Lower leg skin (tissue), 4 donors: ENCODE measurements around the gene DCLRE1B. TPM values are rescaled to one million over a fixed set of nuclear protein-coding genes. Genes with fewer than 3 reads are reported as not detected.

ENCODE experiments used
- DNase-seq, 2 donors: peaks; one replicate each; pipeline ENCODE4 v3.0.0-alpha.2; 2019; ENCODE audit warnings: low spot score in 2 of 2
- H3K4me3 ChIP-seq: fragments of 200-600 bp; sonication (generic); 2 replicates; pipeline ENCODE4 v1.5.1; 2017; ENCODE audit warnings: mild to moderate bottlenecking, low read depth; ENCODE audit not compliant: poor library complexity, severe bottlenecking
- POLR2A ChIP-seq, 2 donors: fragments of 450-650 bp; IDR thresholded peaks; one replicate each; pipeline ENCODE4 v1.6.1; 2016 to 2017; ENCODE audit warnings: antibody characterized with exemption in 2 of 2, mild to moderate bottlenecking in 1 of 2, moderate library complexity in 1 of 2
- WGBS, 2 donors: methylation state at CpG; one replicate each; pipeline ENCODE4 v1.1.5; 2018; 5-methylcytosine and 5-hydroxymethylcytosine counted together
- intact Hi-C: fragments of 100-400 bp; cut with DNase I; formaldehyde crosslinking; loops from one replicate; pipeline ENCODE4 v1.15.0; 2023; ENCODE audit warnings: low total_unique reads
- total RNA-seq, 4 donors: library from RNA; depleted of rRNA; stranded (reverse); fragments of >200 nt; gene quantifications; one replicate each; pipeline ENCODE4 v1.1.0, GENCODE V29; 2016
- TF ChIP-seq, protein P1 (sequence below), 3 donors: fragments of 450-650 bp; IDR thresholded peaks; one replicate each; pipeline ENCODE4 v1.5.1; 2016; ENCODE audit warnings: antibody characterized with exemption in 3 of 3, mild to moderate bottlenecking in 3 of 3, moderate library complexity in 2 of 3

The DCLRE1B gene
- total RNA-seq, 4 donors from 2014 or later, result 2.1 to 4.4 (median 3.5) TPM

DNA sequence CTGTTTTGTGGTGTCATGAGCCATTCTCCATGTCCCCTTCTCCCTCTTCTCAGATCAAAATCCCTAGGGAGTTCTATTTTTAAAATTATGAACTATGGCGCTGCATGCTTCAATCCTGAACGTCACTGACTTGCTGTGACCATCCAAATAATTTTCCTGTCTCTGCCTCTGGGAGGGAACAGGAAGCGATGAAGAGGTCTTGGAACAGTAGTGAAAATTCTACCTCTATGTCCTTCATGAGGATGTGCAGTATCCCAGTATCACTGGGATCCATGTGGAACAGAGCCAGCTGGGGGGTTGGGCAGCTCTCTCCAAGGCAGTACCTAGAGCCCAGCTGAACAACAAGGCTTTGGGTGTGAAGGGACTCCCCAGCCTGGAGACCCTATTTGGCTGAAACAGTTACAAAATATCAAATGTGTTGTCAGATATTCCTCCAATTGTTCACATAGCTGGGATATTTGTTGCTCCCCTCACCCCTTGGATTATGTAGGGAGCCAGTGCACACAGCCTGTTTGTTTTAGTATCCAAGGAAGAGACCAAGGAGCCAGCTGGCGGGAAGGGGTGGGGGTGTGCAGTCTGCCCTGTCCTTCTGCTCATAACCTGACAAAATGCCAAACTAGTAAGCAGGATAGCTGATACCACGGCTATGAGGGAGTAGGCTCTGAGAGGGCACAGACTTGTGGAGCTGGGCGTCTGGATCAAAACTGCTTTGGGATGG is 7.6 kb downstream of the DCLRE1B start:
- DNase-seq, result no peak
- intact Hi-C loops, result no loop called here
- no peak overlapping the region for H3K4me3 ChIP-seq
- WGBS, 2 donors, result 52 to 60% methylated on average over 6 of the region's 6 CpGs
- TF ChIP-seq, protein P1, sequence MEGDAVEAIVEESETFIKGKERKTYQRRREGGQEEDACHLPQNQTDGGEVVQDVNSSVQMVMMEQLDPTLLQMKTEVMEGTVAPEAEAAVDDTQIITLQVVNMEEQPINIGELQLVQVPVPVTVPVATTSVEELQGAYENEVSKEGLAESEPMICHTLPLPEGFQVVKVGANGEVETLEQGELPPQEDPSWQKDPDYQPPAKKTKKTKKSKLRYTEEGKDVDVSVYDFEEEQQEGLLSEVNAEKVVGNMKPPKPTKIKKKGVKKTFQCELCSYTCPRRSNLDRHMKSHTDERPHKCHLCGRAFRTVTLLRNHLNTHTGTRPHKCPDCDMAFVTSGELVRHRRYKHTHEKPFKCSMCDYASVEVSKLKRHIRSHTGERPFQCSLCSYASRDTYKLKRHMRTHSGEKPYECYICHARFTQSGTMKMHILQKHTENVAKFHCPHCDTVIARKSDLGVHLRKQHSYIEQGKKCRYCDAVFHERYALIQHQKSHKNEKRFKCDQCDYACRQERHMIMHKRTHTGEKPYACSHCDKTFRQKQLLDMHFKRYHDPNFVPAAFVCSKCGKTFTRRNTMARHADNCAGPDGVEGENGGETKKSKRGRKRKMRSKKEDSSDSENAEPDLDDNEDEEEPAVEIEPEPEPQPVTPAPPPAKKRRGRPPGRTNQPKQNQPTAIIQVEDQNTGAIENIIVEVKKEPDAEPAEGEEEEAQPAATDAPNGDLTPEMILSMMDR (IDR thresholded peaks at IDR 0.05), result no peak
- TF ChIP-seq POLR2A (IDR thresholded peaks at IDR 0.05), result no peak

DNA sequence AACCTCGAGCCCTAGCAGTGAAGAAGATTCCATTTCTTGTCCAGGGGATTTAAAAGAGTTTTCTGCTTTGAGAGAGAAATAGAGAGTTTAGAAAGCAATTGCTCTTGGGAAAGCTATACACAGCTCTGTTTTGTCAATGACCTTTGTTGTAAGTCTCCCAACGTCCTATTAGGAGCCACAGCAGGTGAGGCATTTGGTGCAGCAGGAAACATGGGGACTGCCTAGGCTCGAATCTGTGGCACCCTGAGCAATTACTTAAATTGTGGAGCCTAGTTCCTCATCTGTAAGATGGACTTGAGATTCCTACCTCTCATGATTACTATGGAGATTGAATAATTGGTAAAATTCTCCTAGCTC is 8.2 kb downstream of the DCLRE1B start:
- TF ChIP-seq POLR2A (IDR thresholded peaks at IDR 0.05), result no peak
- TF ChIP-seq, protein P1 (IDR thresholded peaks at IDR 0.05), result no peak
- H3K4me3 ChIP-seq, result no peak overlapping the region
- intact Hi-C loops, result no loop called here
- DNase-seq, result no peak
- WGBS, 2 donors, result 57 to 62% methylated on average over 3 of the region's 3 CpGs

DNA sequence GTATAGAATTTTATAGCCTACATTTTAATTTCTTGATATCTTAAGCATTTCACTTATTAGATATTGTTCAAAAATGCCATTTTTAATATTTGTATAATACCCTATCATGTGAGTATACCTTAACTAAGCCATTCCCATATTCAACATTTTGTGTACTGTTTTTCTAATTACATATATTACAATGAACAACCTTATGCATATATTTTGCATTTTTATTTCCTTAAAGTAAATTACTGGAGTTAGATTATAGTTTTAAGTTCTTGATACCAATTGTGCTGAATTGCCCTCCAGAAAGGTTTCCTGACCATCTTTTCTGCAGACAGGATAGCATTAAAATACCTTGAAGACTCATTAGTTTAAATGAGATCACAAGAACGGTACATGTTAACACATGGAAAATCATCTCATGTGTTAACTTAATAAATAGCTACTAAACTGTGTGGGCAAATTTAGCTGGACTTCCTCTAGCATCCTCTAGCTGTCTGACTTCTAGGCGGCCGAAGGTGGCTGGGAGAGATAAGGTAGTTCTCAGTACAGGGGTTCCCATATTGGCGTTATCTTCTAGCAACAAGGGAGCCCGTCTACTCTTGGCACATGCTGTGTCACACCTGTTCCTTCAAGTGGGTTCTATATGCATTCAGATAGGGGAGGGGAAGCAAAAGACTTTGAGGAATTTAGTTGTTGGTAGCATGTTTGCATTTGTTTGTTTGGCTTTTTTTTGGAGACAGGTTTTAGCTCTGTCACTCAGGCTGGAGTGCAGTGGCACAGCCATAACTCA is 8.9 kb downstream of the DCLRE1B start:
- WGBS, 2 donors, result 90 to 91% methylated on average over 5 of the region's 5 CpGs
- no peak for TF ChIP-seq POLR2A (IDR thresholded peaks at IDR 0.05)
- TF ChIP-seq, protein P1 (IDR thresholded peaks at IDR 0.05), result no peak
- intact Hi-C loops, result no loop called here
- H3K4me3 ChIP-seq, result no peak overlapping the region
- DNase-seq, result no peak

DNA sequence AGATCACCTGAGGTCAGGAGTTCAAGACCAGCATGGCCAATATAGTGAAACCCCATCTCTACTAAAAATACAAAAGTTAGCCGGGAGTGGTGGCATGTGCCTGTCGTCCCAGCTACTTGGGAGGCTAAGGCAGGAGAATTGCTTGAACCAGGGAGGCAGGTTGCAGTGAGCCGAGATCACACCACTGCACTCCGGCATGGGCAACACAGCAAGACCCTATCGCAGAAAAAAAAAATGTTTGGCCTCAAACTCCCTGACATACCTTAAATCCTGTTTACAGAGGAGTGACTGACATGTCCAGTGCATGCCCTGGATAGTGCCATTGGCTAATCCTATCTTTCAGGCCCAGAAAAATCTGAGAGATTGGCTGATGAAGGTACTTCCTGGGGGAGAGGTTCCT is 11.8 kb downstream of the DCLRE1B start:
- no peak overlapping the region for H3K4me3 ChIP-seq
- no peak for DNase-seq
- intact Hi-C loops, result no loop called here
- 97% methylated on average over 5 of the region's 5 CpGs for WGBS, 2 donors
- no peak for TF ChIP-seq POLR2A (IDR thresholded peaks at IDR 0.05)
- TF ChIP-seq, protein P1 (IDR thresholded peaks at IDR 0.05), result no peak

DNA sequence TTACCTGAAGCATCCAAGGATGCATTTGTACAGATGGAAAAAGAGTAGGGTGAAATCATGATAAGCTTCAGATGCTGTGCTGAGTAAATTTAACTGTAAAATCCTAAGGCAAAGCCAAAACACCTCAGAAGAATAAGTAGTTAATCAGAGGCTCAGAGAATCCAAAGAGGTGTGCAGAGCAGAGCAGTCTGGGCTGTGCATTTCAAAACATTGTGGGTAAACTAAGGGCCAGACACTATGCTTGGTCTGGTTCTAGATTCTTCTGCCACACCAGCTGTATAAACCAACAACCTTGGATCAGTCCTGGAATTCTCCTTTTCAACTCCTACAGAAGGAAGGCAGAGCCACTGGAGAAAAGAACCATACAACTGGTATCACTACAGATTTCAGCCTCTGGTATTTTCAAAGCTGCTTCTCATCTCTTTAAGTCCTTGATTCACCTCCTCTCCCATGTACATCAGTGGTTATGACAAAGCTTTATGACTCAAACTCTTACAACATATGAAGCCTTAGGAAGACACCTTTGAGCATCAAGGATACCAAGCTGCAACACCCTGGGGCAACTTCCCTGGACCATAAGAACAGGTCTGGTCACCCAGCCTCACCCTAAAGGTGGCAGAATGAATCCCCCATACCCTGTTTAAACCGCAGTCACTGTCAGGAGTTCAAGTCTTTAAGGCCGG is 12.4 kb downstream of the DCLRE1B start:
- 93 to 100% methylated on average over 2 of the region's 2 CpGs for WGBS, 2 donors

More for the DNA sequence above, 12.4 kb downstream of the DCLRE1B start:
- no peak overlapping the region for H3K4me3 ChIP-seq
- intact Hi-C loops, result no loop called here
- DNase-seq, result no peak
- TF ChIP-seq POLR2A (IDR thresholded peaks at IDR 0.05), result no peak
- TF ChIP-seq, protein P1 (IDR thresholded peaks at IDR 0.05), result no peak
